ENCODE measurements around the gene TFEB.

TFEB gene

DNA sequence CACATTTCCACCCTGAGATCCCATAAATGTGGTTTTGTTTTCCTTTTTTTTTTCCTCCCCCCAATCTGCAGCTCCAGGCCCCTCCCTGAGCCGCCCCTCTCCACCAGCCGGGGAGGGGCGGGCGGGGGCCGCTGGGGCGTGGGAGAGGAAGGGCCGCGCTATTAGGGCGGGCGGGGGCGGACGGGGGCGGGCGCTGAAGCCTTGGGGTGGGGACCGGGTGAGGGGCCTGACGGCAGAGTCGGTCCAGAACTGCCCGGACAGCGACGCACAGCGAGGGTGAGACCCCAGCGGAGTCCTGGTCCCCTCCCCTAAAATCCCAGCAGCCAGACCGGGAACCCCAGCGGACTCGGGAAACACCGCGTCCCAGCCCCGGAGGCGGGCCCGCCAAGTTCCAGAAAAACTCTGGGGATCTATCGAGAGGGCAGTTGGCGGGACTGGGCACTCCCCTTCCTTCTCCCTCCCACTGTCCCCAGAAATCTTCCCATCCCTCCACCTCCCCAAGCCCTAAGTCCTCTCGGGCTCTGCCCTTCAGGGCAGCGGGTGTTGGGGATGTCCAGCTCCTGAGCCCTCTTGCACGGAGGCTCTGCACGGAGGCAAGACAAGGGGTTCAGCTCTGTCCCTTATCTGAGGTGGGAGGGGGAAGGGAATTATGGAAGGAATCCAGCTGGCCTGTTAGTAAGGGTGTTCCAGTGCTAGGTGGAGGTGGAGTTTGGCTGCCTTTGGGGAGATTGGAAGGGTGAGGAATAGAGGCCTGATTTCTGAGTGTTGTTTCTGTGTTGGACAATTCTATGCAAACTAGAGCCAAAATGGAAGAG lies 45.4 kb upstream of the TFEB start, which contains the start of gene PRICKLE4:
PRICKLE4 (plus strand) TSS at position 232 of the 815 bp plus-strand sequence. CDS start 2,692 bp downstream, outside the sequence.
- H3K4ac ChIP-seq (ENCODE audit: low read depth in 1 of 2, low read length in 2 of 2): peak within 1 kb of the TSS in 1 of 2 experiments; percentile 26
- H3K27me3 ChIP-seq (ENCODE audit: control insufficient read depth in 1 of 2, insufficient read depth in 1 of 2, low read length in 2 of 2): no peaks in the 10 kb centered on the region
- H2BK15ac ChIP-seq (ENCODE audit: low read depth, poor library complexity, severe bottlenecking): peak within 1 kb of the TSS; percentile 28
- H3K27ac ChIP-seq (ENCODE audit: low read length, poor library complexity, severe bottlenecking): no peak within 1 kb of the TSS
- peak within 1 kb of the TSS; percentile 23 to 60 for H3K18ac ChIP-seq (ENCODE audit: low read depth in 1 of 2, low read length in 2 of 2)
- no peak within 1 kb of the TSS for H2BK5ac ChIP-seq (ENCODE audit: low read depth, low read length, poor library complexity, severe bottlenecking)
- no peak within 1 kb of the TSS for H2BK120ac ChIP-seq (ENCODE audit: low read depth, low read length)
- H3K14ac ChIP-seq (ENCODE audit: low read length in 2 of 2): no peak within 1 kb of the TSS
- H3K4me2 ChIP-seq (ENCODE audit: low read length, poor library complexity, severe bottlenecking): peak within 1 kb of the TSS; percentile 95
- peaks cover 17% of the 10 kb centered on the region for H3K79me1 ChIP-seq (replicated peaks; ENCODE audit: low read length, poor library complexity, severe bottlenecking)
- 1% methylated on average over 21 of the region's 36 CpGs for WGBS
- H3K9ac ChIP-seq (ENCODE audit: low read length): peak within 1 kb of the TSS; percentile 92
- H2BK12ac ChIP-seq (ENCODE audit: low read length in 2 of 2): peak within 1 kb of the TSS in 1 of 2 experiments; percentile 45
- peak within 1 kb of the TSS; percentile 64 to 84 for H3K4me3 ChIP-seq (ENCODE audit: insufficient read depth in 1 of 2, low read depth in 1 of 2, low read length in 2 of 2)
- H3K36me3 ChIP-seq (ENCODE audit: control insufficient read depth in 1 of 2, insufficient read depth in 2 of 2, low read depth in 1 of 2, low read length in 2 of 2): peaks cover 5 to 15% of the 10 kb centered on the region in 2 experiments
- peak; percentile 30 for DNase-seq
- no peak within 1 kb of the TSS for H4K8ac ChIP-seq (ENCODE audit: low read length)
- H3K23ac ChIP-seq (ENCODE audit: low read length in 2 of 2): no peak within 1 kb of the TSS
- H4K91ac ChIP-seq (ENCODE audit: low read length): no peak within 1 kb of the TSS
- H2AFZ ChIP-seq (ENCODE audit: low read depth, low read length): peak within 1 kb of the TSS; percentile 68
- H3K4me1 ChIP-seq (ENCODE audit: control insufficient read depth, insufficient read depth, low read depth, low read length): peaks cover 14% of the 10 kb centered on the region
- H2AK5ac ChIP-seq (ENCODE audit: low read length, severe bottlenecking): no peak within 1 kb of the TSS
- no peaks in the 10 kb centered on the region for H3K9me3 ChIP-seq (ENCODE audit: control insufficient read depth, low read length)

DNA sequence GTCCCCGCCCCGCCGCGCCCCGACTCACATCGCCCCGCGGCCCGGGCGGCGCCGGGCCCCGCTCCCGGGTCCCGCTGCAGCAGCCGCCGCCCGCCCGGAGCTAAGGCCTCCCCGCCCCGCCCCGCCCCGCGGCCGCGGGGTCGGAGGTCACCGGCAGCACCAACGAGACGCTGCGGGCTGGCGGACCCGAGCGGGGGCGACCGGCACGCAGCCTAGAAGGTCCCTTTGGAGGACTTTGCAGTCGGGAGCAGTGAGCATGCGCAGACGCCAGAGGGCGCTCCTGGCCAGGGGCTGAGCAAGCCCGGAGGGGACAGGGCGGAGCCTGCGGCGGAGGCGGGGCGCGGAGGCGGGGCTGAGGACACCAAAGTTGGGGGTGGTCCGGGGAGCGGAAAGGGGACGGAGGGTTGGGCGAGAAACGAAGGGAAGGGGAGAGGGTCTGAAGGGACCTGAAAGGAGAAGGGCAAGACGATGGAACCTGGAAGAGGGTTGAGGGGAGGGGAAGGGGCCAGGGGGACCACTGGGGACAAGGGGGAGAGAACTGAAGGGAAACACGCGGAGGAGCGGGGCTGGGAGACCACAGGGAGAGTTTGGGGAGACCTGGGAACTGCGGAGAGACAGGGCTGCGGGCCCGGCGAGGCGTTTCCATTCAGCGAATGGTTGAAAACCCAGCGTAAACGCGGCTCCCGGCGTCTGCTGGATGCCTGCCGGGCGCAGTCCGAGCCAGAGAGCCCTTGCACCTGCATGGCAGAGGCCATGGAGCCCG lies 44.6 kb upstream of the TFEB start, which contains the start of gene FRS3:
FRS3 (minus strand) TSS at position 113 of the 763 bp plus-strand sequence. CDS start 2,913 bp downstream, outside the sequence.
- peak within 1 kb of the TSS in 1 of 2 experiments; percentile 76 for H3K14ac ChIP-seq (ENCODE audit: low read length in 2 of 2)
- H4K91ac ChIP-seq (ENCODE audit: low read length): no peak within 1 kb of the TSS
- peak within 1 kb of the TSS; percentile 29 for H4K8ac ChIP-seq (ENCODE audit: low read length)
- H3K27me3 ChIP-seq (ENCODE audit: control insufficient read depth in 1 of 2, insufficient read depth in 1 of 2, low read length in 2 of 2): no peaks in the 10 kb centered on the region
- H3K27ac ChIP-seq (ENCODE audit: low read length, poor library complexity, severe bottlenecking): no peak within 1 kb of the TSS
- peak within 1 kb of the TSS; percentile 68 for H2AFZ ChIP-seq (ENCODE audit: low read depth, low read length)
- no peak within 1 kb of the TSS for H2AK5ac ChIP-seq (ENCODE audit: low read length, severe bottlenecking)
- peak within 1 kb of the TSS; percentile 64 to 94 for H3K4me3 ChIP-seq (ENCODE audit: insufficient read depth in 1 of 2, low read depth in 1 of 2, low read length in 2 of 2)
- no peak within 1 kb of the TSS for H2BK5ac ChIP-seq (ENCODE audit: low read depth, low read length, poor library complexity, severe bottlenecking)
- peak within 1 kb of the TSS; percentile 28 for H2BK15ac ChIP-seq (ENCODE audit: low read depth, poor library complexity, severe bottlenecking)
- H3K9ac ChIP-seq (ENCODE audit: low read length): peak within 1 kb of the TSS; percentile 92
- H3K4me2 ChIP-seq (ENCODE audit: low read length, poor library complexity, severe bottlenecking): peak within 1 kb of the TSS; percentile 95
- peak within 1 kb of the TSS in 1 of 2 experiments; percentile 60 for H3K18ac ChIP-seq (ENCODE audit: low read depth in 1 of 2, low read length in 2 of 2)
- H3K79me1 ChIP-seq (replicated peaks; ENCODE audit: low read length, poor library complexity, severe bottlenecking): peaks cover 18% of the 10 kb centered on the region
- peak; percentile 91 for DNase-seq
- no peaks in the 10 kb centered on the region for H3K9me3 ChIP-seq (ENCODE audit: control insufficient read depth, low read length)
- H3K4me1 ChIP-seq (ENCODE audit: control insufficient read depth, insufficient read depth, low read depth, low read length): peaks cover 16% of the 10 kb centered on the region
- WGBS: under 1% methylated on average over 70 of the region's 73 CpGs
- no peak within 1 kb of the TSS for H2BK120ac ChIP-seq (ENCODE audit: low read depth, low read length)
- peak within 1 kb of the TSS in 1 of 2 experiments; percentile 36 for H3K23ac ChIP-seq (ENCODE audit: low read length in 2 of 2)
- peaks cover 12 to 22% of the 10 kb centered on the region in 2 experiments for H3K36me3 ChIP-seq (ENCODE audit: control insufficient read depth in 1 of 2, insufficient read depth in 2 of 2, low read depth in 1 of 2, low read length in 2 of 2)
- H2BK12ac ChIP-seq (ENCODE audit: low read length in 2 of 2): no peak within 1 kb of the TSS
- peak within 1 kb of the TSS; percentile 26 to 35 for H3K4ac ChIP-seq (ENCODE audit: low read depth in 1 of 2, low read length in 2 of 2)

DNA sequence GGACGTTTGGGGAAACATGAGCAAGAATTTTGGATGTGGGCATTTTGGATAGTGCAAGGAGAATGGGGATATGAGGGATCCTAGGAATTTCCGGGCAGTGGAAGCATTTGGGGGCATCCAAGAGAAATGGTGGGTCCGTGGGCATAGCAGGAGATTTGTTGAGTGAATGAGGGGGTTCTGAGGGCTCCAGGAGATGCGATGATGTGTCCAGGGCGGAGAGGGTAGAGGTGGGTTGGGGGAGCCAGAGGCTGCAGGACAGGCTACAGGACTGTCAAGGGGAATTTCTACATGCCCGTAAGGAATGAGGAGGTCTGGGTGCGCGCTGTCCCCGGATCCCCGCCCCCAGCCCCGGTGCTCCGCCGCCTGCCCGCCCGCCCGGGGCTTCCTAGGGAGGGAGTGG lies 43.9 kb upstream of the TFEB start:
- H4K8ac ChIP-seq (ENCODE audit: low read length): peak overlapping the region; percentile 29
- H3K79me1 ChIP-seq (replicated peaks; ENCODE audit: low read length, poor library complexity, severe bottlenecking): peaks cover 18% of the 10 kb centered on the region
- peak overlapping the region; percentile 64 to 94 for H3K4me3 ChIP-seq (ENCODE audit: insufficient read depth in 1 of 2, low read depth in 1 of 2, low read length in 2 of 2)
- H3K27ac ChIP-seq (ENCODE audit: low read length, poor library complexity, severe bottlenecking): no peak overlapping the region
- no peak overlapping the region for H2BK12ac ChIP-seq (ENCODE audit: low read length in 2 of 2)
- H3K9ac ChIP-seq (ENCODE audit: low read length): peak overlapping the region; percentile 92
- DNase-seq: peak; percentile 8
- H3K4me2 ChIP-seq (ENCODE audit: low read length, poor library complexity, severe bottlenecking): peak overlapping the region; percentile 88
- no peak overlapping the region for H2BK5ac ChIP-seq (ENCODE audit: low read depth, low read length, poor library complexity, severe bottlenecking)
- peak overlapping the region; percentile 33 for H2AFZ ChIP-seq (ENCODE audit: low read depth, low read length)
- H3K14ac ChIP-seq (ENCODE audit: low read length in 2 of 2): peak overlapping the region in 1 of 2 experiments; percentile 76
- peaks cover 18 to 29% of the 10 kb centered on the region in 2 experiments for H3K36me3 ChIP-seq (ENCODE audit: control insufficient read depth in 1 of 2, insufficient read depth in 2 of 2, low read depth in 1 of 2, low read length in 2 of 2)
- no peaks in the 10 kb centered on the region for H3K27me3 ChIP-seq (ENCODE audit: control insufficient read depth in 1 of 2, insufficient read depth in 1 of 2, low read length in 2 of 2)
- peak overlapping the region in 1 of 2 experiments; percentile 35 for H3K4ac ChIP-seq (ENCODE audit: low read depth in 1 of 2, low read length in 2 of 2)
- H3K4me1 ChIP-seq (ENCODE audit: control insufficient read depth, insufficient read depth, low read depth, low read length): peaks cover 16% of the 10 kb centered on the region
- 4% methylated on average over 13 of the region's 16 CpGs for WGBS
- peak overlapping the region in 1 of 2 experiments; percentile 11 for H3K23ac ChIP-seq (ENCODE audit: low read length in 2 of 2)
- no peak overlapping the region for H2BK15ac ChIP-seq (ENCODE audit: low read depth, poor library complexity, severe bottlenecking)
- no peak overlapping the region for H2AK5ac ChIP-seq (ENCODE audit: low read length, severe bottlenecking)
- H2BK120ac ChIP-seq (ENCODE audit: low read depth, low read length): no peak overlapping the region
- no peaks in the 10 kb centered on the region for H3K9me3 ChIP-seq (ENCODE audit: control insufficient read depth, low read length)
- H4K91ac ChIP-seq (ENCODE audit: low read length): no peak overlapping the region
- H3K18ac ChIP-seq (ENCODE audit: low read depth in 1 of 2, low read length in 2 of 2): peak overlapping the region in 1 of 2 experiments; percentile 46

Measured in mesenchymal stem cell (in vitro differentiated cells and primary cell).